B cell (primary cell): ENCODE measurements around the gene ALG8. TPM values are rescaled to one million over a fixed set of nuclear protein-coding genes. Genes with fewer than 3 reads are reported as not detected.

ENCODE experiments used
- ATAC-seq: fragments of 200-7000 bp; cut with Tn5 transposase; one replicate; pipeline ENCODE4 v1.10.0; 2021; ENCODE audit warnings: low read depth, mild to moderate bottlenecking, moderate number of reproducible peaks, moderate library complexity
- CTCF ChIA-PET: fragments of 350-600 bp; sonication (Branson Sonifier 250); formaldehyde crosslinking; loops from one replicate; lab custom pipeline; 2021; ENCODE audit warnings: antibody characterized with exemption, inconsistent platforms; lab: Charles Lee
- POLR2A ChIA-PET: fragments of 350-600 bp; sonication (Branson Sonifier 250); formaldehyde crosslinking; loops from one replicate; lab custom pipeline; 2021; ENCODE audit warnings: antibody characterized with exemption; lab: Charles Lee
- DNase-seq: peaks from one replicate; pipeline ENCODE4 v3.0.0; 2013
- H2AFZ ChIP-seq: 2 replicates; pipeline ENCODE4 v1.6.1; 2012; ENCODE audit warnings: mild to moderate bottlenecking, low read depth, low read length; ENCODE audit not compliant: insufficient read depth, poor library complexity, severe bottlenecking
- H3K27ac ChIP-seq, 2 donors: 1 replicate in 1 of 2; 2 replicates in 1 of 2; pipeline ENCODE4 v1.5.1; 2012 to 2013; ENCODE audit warnings: low read length in 2 of 2, mild to moderate bottlenecking in 2 of 2, moderate library complexity in 1 of 2
- H3K27me3 ChIP-seq, 4 experiments: fragments of 200-600 bp in 1 of 4; sonication (generic) in 1 of 4; replicated peaks in 1 of 4; 1 replicate in 2 of 4; 2 replicates in 2 of 4; pipeline versions ENCODE4 v1.6.1 to v1.7.0; 2013 to 2016; ENCODE audit warnings: low read length in 3 of 4, mild to moderate bottlenecking in 2 of 4, mixed read lengths in 1 of 4, moderate library complexity in 1 of 4; ENCODE audit not compliant: insufficient read depth in 4 of 4, control insufficient read depth in 3 of 4; ENCODE audit errors: control extremely low read depth in 1 of 4
- H3K36me3 ChIP-seq, 2 experiments: replicated peaks in 1 of 2; 1 replicate in 1 of 2; 2 replicates in 1 of 2; pipeline versions ENCODE4 v1.6.1 to v1.7.1; 2013; ENCODE audit warnings: low read length in 1 of 2; ENCODE audit not compliant: insufficient read depth in 2 of 2, control insufficient read depth in 1 of 2; ENCODE audit errors: control extremely low read depth in 1 of 2, extremely low read depth in 1 of 2
- H3K4me1 ChIP-seq, 2 donors: fragments of 200-600 bp in 1 of 2; sonication (generic) in 1 of 2; 1 replicate in 1 of 2; 2 replicates in 1 of 2; pipeline versions ENCODE4 v1.5.1 to v1.6.1; 2013 to 2017; ENCODE audit warnings: low read length in 2 of 2; ENCODE audit not compliant: control insufficient read depth in 2 of 2, insufficient read depth in 2 of 2
- H3K4me2 ChIP-seq: replicated peaks from 2 replicates; pipeline ENCODE3; 2012; ENCODE audit warnings: mild to moderate bottlenecking, low read depth, low read length; ENCODE audit not compliant: poor library complexity, severe bottlenecking
- H3K4me3 ChIP-seq, 5 experiments: fragments of 200-600 bp in 1 of 5; sonication (generic) in 1 of 5; 1 replicate in 3 of 5; 2 replicates in 2 of 5; pipeline versions ENCODE4 v1.5.1 to v1.7.0; 2011 to 2016; ENCODE audit warnings: low read length in 4 of 5, mild to moderate bottlenecking in 4 of 5, low read depth in 2 of 5, control low read depth in 1 of 5, moderate library complexity in 1 of 5; ENCODE audit not compliant: insufficient read depth in 1 of 5; ENCODE audit errors: control extremely low read depth in 1 of 5, extremely low read depth in 1 of 5
- H3K79me2 ChIP-seq: fragments of 200-600 bp; sonication (generic); one replicate; pipeline ENCODE4 v1.6.0; 2016; ENCODE audit warnings: low read length; ENCODE audit not compliant: control insufficient read depth, insufficient read depth
- H3K9ac ChIP-seq: fragments of 200-600 bp; sonication (generic); 2 replicates; pipeline ENCODE4 v1.6.1; 2017; ENCODE audit warnings: mild to moderate bottlenecking, low read length, moderate library complexity
- H3K9me3 ChIP-seq, 3 donors: one replicate each; pipeline versions ENCODE4 v1.6.1 to v1.7.1; 2013; ENCODE audit warnings: low read length in 2 of 3; ENCODE audit not compliant: control insufficient read depth in 2 of 3, insufficient read depth in 1 of 3; ENCODE audit errors: control extremely low read depth in 1 of 3
- H4K20me1 ChIP-seq: 2 replicates; pipeline ENCODE4 v1.6.0; 2012; ENCODE audit warnings: mild to moderate bottlenecking, low read length; ENCODE audit not compliant: insufficient read depth, control insufficient read depth, poor library complexity, severe bottlenecking
- H3K27ac Mint-ChIP-seq: one replicate; pipeline ENCODE4 v1.8.0; 2021; ENCODE audit warnings: mixed read lengths
- H3K27me3 Mint-ChIP-seq: one replicate; pipeline ENCODE4 v1.8.0; 2021; ENCODE audit warnings: mixed read lengths
- H3K4me1 Mint-ChIP-seq: one replicate; pipeline ENCODE4 v1.8.0; 2021; ENCODE audit warnings: mixed read lengths
- H3K4me3 Mint-ChIP-seq: one replicate; pipeline ENCODE4 v1.8.0; 2021; ENCODE audit warnings: mixed read lengths
- H3K9me3 Mint-ChIP-seq: one replicate; pipeline ENCODE4 v1.8.0; 2022; ENCODE audit warnings: mixed read lengths; ENCODE audit not compliant: insufficient read depth
- CTCF ChIP-seq: fragments of 200-600 bp; IDR thresholded peaks from one replicate; pipeline ENCODE4 v1.8.0; 2022; ENCODE audit warnings: antibody characterized with exemption, mild to moderate bottlenecking
- EZH2 ChIP-seq: IDR thresholded peaks from 2 replicates; pipeline ENCODE4 v1.6.1; 2012; ENCODE audit warnings: borderline replicate concordance, low read depth, mild to moderate bottlenecking, moderate library complexity, low read length; ENCODE audit not compliant: insufficient read depth, poor library complexity, severe bottlenecking
- WGBS: methylation state at CpG from one replicate; pipeline ENCODE4 v1.1.5; 2013; ENCODE audit warnings: missing lambda C conversion rate; ENCODE audit not compliant: insufficient coverage; 5-methylcytosine and 5-hydroxymethylcytosine counted together
- intact Hi-C: fragments of 100-400 bp; cut with micrococcal nuclease; formaldehyde crosslinking; loops from one replicate; pipeline ENCODE4 v1.10.0; 2022
- polyA plus RNA-seq: library from polyadenylated mRNA; depleted of rRNA; stranded (reverse); fragments of >200 nt; gene quantifications from 2 replicates; pipeline ENCODE4 v1.2.3, GENCODE V29; 2012
- total RNA-seq, 2 donors: library from RNA; stranded (reverse); fragments of 120-200 nt in 1 of 2; gene quantifications; 1 replicate in 1 of 2; 2 replicates in 1 of 2; pipeline versions ENCODE4 v1.2.3 to v1.2.4, GENCODE V29; 2013 to 2022

ALG8 gene
- total and polyA plus RNA-seq, 2 donors (not counting 1 experiment from before 2014, with no cell fraction given): 16.7 to 28.5 TPM

- 100% methylated on average over 1 of the region's 2 CpGs for WGBS
- CTCF ChIA-PET: interaction anchor here (0.8 kb wide), 1 partner anchor 24 kb away, joined by 3 read pairs; no protein-coding TSS in a partner anchor
- ATAC-seq: no peak
These were observed 68.8 kb downstream of the ALG8 start for GRCh38 chr11:78070621-78071020.

GRCh38 chr11:78069465-78069864 is 70.0 kb downstream of the ALG8 start:
- Histone ChIP-seq H3K36me3 (peaks cover 10 to 41% of the 10 kb centered on the region in 2 experiments), H3K79me2 (peaks cover 20% of the 10 kb centered on the region), H3K4me2 (no peak overlapping the region), H3K9ac (no peak overlapping the region), H3K4me1 (no peaks in the 10 kb centered on the region), H4K20me1 (peaks cover 10% of the 10 kb centered on the region), H3K4me3 (no peak overlapping the region), H2AFZ (no peak overlapping the region), H3K27ac (no peak overlapping the region), H3K27me3 (no peaks in the 10 kb centered on the region), H3K9me3 (no peaks in the 10 kb centered on the region)
- no peaks in the 10 kb centered on the region for H3K9me3 Mint-ChIP-seq
- DNase-seq (no peak), ATAC-seq (no peak)
- no peak overlapping the region for H3K4me3 Mint-ChIP-seq
- ChIA-PET CTCF (no interaction called here), POLR2A (no interaction called here)
- H3K27ac Mint-ChIP-seq: no peak overlapping the region
- peaks cover 8% of the 10 kb centered on the region for H3K4me1 Mint-ChIP-seq
- TF ChIP-seq EZH2 (no peak), CTCF (no peak)
- WGBS: no CpG with 5 or more reads among the region's 2 CpGs
- H3K27me3 Mint-ChIP-seq: no peaks in the 10 kb centered on the region
- intact Hi-C loops: no loop called here

More at GRCh38 chr11:78070621-78071020, 68.8 kb downstream of the ALG8 start:
- Histone ChIP-seq H3K9me3 (no peaks in the 10 kb centered on the region), H3K9ac (no peak overlapping the region), H3K36me3 (peaks cover 10 to 44% of the 10 kb centered on the region in 2 experiments), H3K4me1 (no peaks in the 10 kb centered on the region), H3K79me2 (peaks cover 32% of the 10 kb centered on the region), H3K4me3 (no peak overlapping the region), H3K27ac (no peak overlapping the region), H3K4me2 (no peak overlapping the region), H2AFZ (no peak overlapping the region), H4K20me1 (peaks cover 19% of the 10 kb centered on the region), H3K27me3 (no peaks in the 10 kb centered on the region)
- H3K27ac Mint-ChIP-seq: no peak overlapping the region
- H3K27me3 Mint-ChIP-seq: no peaks in the 10 kb centered on the region
- H3K4me1 Mint-ChIP-seq: peaks cover 14% of the 10 kb centered on the region
- no peaks in the 10 kb centered on the region for H3K9me3 Mint-ChIP-seq
- intact Hi-C loops: loop anchor here (10.0 kb wide), 1 partner anchor 76 kb away; the partner anchor contains the start of gene INTS4
- DNase-seq: no peak
- no peak for TF ChIP-seq CTCF
- no peak for TF ChIP-seq EZH2
- no peak overlapping the region for H3K4me3 Mint-ChIP-seq
- POLR2A ChIA-PET: interaction anchor here (0.7 kb wide), 1 partner anchor 118 kb away, joined by 4 read pairs; the partner anchor contains the start of gene KCTD21
